Mucosa of rectum (tissue), 2 donors: ENCODE measurements around the gene TTI1.

ENCODE experiments used
- H3K27ac ChIP-seq, 2 donors: one replicate each; pipeline ENCODE4 v1.7.0; 2013; ENCODE audit warnings: inconsistent platforms in 2 of 2, low read depth in 2 of 2, low read length in 2 of 2
- H3K27me3 ChIP-seq, 2 donors: one replicate each; pipeline ENCODE4 v1.7.0; 2013; ENCODE audit warnings: low read length in 2 of 2; ENCODE audit not compliant: control insufficient read depth in 2 of 2, insufficient read depth in 2 of 2
- H3K36me3 ChIP-seq, 2 donors: one replicate each; pipeline ENCODE4 v1.7.0; 2013; ENCODE audit warnings: low read length in 2 of 2; ENCODE audit not compliant: control insufficient read depth in 2 of 2, insufficient read depth in 2 of 2
- H3K4me1 ChIP-seq, 2 donors: one replicate each; pipeline ENCODE4 v1.7.0; 2013; ENCODE audit warnings: low read length in 2 of 2, mild to moderate bottlenecking in 1 of 2; ENCODE audit not compliant: control insufficient read depth in 2 of 2, insufficient read depth in 2 of 2
- H3K4me3 ChIP-seq, 2 donors: one replicate each; pipeline ENCODE4 v1.7.0; 2013; ENCODE audit warnings: low read length in 2 of 2
- H3K9ac ChIP-seq, 2 donors: one replicate each; pipeline ENCODE4 v1.7.0; 2013; ENCODE audit warnings: low read length in 2 of 2, low read depth in 1 of 2, mild to moderate bottlenecking in 1 of 2
- H3K9me3 ChIP-seq, 2 donors: one replicate each; pipeline ENCODE4 v1.7.0; 2013; ENCODE audit warnings: low read length in 2 of 2; ENCODE audit not compliant: control insufficient read depth in 2 of 2
- donor health status: healthy.
- donor health status: Normal muscosa, but diverticular disease.

Gene TTI1

DNA sequence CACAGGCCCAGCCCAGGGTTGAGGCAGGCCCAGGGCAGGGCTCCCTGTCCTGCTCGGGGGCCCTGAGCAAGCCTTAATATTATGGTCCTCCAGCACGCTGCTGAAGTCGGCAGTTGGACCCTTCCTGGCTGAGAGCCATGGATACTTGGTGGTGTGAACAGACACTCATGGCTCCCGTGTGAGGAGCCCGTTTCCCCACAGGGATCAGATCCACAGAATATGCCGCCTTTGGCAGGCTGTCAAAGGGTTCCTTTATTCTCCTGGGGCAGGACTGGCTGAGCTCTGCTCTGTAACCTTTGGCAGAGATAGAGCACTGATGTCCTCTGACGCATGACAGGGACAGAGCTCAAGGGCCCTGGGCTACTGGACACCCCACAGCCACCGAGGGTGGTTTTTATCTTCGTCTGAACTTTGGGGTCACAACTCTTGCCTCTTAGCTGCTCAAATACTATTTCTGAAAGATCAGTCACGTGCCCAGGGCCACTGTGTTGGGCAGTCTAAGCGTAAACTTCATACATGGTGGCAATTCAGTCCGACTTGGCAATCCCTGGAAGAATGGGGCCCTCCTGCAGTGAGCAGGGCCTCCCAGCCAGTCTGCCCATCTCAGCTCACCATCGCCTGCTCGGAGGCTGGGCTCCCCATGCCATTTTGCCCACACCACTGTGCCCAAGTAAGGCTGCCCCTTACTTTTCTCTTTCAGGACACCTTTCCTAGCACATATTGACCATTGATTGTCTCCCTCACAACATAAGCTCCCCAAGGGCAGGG lies 49.1 kb downstream of the TTI1 start:
- Histone ChIP-seq H3K9ac (no peak overlapping the region), H3K27ac (no peak overlapping the region)

DNA sequence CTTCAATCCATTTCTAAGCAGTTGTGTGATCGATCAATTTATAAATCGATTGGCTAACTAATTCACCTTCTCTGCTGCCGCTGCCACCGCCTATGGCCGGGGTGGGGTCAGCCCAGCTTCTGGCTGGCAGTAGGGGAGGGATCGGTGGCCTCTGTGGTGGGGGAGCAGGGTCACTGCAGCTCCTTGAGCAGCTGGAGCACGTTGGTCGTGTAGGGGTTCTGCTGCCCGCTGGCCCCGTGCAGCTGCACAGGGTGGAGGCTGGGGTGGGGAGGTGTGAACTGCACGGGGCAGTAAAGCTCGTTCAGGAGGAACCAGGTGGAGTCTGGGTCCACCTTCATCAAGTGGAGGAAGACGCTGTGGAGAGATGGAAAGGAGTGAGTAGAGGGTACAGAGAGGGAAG lies 50.0 kb downstream of the TTI1 start:
- Histone ChIP-seq H3K27me3 (no peaks in the 10 kb centered on the region), H3K4me3 (no peak overlapping the region), H3K9me3 (no peaks in the 10 kb centered on the region), H3K4me1 (peaks cover 5 to 12% of the 10 kb centered on the region in 2 donors), H3K9ac (no peak overlapping the region), H3K36me3 (peaks cover 3 to 10% of the 10 kb centered on the region in 2 donors), H3K27ac (no peak overlapping the region)

More for the DNA sequence above, 49.1 kb downstream of the TTI1 start:
- peaks cover 5 to 15% of the 10 kb centered on the region in 2 donors for H3K36me3 ChIP-seq
- no peaks in the 10 kb centered on the region for H3K9me3 ChIP-seq
- no peaks in the 10 kb centered on the region for H3K27me3 ChIP-seq
- no peak overlapping the region for H3K4me3 ChIP-seq
- H3K4me1 ChIP-seq: peaks cover 6 to 12% of the 10 kb centered on the region in 2 donors

DNA sequence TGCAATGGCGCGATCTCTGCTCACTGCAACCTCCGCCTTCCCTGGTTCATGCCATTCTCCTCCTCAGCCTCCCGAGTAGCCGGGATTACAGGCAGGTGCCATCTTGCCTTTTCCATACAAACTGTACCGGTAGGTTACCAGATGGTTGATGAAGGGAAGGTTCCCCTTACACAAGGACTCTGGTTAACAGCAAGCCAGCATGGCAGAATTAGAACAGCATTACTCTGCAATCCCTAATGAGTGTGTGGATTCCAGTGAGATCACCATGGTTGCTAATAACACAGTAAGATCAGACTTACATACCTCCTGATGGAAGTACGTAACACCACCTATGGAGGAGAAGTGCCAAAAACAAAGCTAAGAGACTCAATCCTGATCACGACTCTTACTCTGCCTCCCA lies 51.7 kb downstream of the TTI1 start:
- Histone ChIP-seq H3K4me1 (peaks cover 0 to 4% of the 10 kb centered on the region in 2 donors), H3K9ac (no peak overlapping the region), H3K36me3 (peaks cover 3 to 9% of the 10 kb centered on the region in 2 donors), H3K27ac (no peak overlapping the region), H3K4me3 (no peak overlapping the region), H3K27me3 (no peaks in the 10 kb centered on the region), H3K9me3 (no peaks in the 10 kb centered on the region)

DNA sequence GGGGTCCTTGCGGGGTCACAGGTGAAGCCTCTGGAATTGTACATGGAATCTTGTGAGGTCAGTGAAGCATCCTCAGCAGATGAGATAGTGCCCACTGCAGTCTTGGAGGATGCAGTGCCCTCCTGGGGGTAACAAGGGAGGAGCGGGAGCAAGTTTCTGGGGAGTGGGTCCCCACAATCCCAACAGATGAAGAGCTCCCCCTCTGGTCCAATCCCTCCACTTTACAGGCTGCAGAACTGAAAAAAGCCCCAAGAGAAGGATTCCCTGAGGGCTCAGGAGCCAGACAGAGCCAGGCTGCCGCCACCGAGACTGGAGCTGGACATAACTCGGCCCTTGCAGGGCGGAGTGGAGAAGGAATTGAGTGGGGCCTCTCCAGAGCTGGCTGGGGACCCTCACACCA lies 52.4 kb downstream of the TTI1 start:
- Histone ChIP-seq H3K4me3 (no peak overlapping the region), H3K36me3 (peaks cover 3 to 9% of the 10 kb centered on the region in 2 donors), H3K27ac (no peak overlapping the region), H3K9me3 (no peaks in the 10 kb centered on the region), H3K27me3 (no peaks in the 10 kb centered on the region), H3K9ac (no peak overlapping the region), H3K4me1 (no peaks in the 10 kb centered on the region)

DNA sequence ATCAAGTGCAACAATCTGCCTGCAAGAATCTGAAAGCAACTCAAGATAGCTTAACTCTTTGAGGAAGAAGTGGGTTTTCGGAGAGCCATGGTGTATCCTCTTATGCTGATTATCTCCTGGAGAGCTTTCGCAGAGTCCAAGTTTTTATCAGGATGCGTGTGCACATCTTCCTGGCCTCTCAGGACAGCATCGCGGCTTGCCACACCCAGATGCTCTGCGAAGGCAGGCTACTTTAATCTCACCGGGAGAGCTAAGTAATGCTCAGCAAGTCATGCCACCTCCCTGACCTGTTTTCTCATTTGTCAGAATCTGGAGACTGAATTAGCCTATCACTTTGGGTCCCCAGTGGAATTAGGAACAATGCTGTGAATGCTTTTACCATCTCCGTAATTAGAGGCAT lies 52.9 kb downstream of the TTI1 start:
- H3K4me3 ChIP-seq: no peak overlapping the region
- no peaks in the 10 kb centered on the region for H3K9me3 ChIP-seq
- H3K27me3 ChIP-seq: no peaks in the 10 kb centered on the region
- peaks cover 3 to 9% of the 10 kb centered on the region in 2 donors for H3K36me3 ChIP-seq
- no peaks in the 10 kb centered on the region for H3K4me1 ChIP-seq
- H3K9ac ChIP-seq: no peak overlapping the region
- H3K27ac ChIP-seq: no peak overlapping the region

DNA sequence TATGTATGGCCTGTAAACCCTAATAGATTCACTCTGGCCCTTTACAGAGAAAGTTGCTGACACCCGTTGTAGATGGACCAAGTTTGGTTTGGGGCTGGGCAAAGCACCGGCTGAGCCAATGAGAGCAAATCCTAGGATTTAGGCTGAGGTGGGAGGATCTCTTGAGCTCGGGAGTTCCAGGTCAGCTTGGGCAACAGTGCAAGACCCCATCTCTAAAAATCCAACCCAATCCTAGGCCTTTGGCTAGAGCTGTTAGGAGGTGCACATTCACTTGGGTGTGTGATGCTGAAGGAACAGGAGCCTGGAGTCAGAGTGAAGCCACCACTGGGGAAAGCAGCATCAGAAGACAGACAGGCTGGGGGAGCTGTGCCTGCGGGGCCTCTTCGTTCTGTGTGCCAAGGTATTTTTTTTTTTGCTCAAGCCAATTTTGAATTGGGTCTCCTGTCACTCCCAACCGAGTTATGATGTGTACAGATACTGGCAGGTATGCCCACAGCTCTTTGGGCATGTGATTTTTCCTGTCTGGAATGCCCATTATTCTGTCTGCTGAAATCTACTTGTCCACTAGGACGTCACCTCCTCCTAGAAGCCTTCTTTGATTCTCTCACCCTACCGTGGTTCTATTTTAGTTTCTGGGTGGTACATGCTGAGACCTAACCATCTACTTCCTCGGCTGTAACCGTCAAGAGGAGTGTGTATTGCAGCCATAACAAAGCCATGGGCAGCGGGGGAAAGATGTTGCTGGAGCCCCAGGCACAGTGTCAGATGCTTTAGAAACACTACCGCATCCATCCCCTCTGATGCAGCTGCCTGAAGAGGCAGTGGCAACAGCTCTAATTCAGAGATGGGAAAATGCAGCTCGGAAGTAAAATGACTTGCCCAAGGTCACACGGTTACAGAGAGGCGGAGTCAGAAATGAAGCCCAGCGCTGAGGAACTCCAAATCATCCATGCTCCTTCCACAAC lies 54.0 kb downstream of the TTI1 start:
- peaks cover 3 to 9% of the 10 kb centered on the region in 2 donors for H3K36me3 ChIP-seq

DNA sequence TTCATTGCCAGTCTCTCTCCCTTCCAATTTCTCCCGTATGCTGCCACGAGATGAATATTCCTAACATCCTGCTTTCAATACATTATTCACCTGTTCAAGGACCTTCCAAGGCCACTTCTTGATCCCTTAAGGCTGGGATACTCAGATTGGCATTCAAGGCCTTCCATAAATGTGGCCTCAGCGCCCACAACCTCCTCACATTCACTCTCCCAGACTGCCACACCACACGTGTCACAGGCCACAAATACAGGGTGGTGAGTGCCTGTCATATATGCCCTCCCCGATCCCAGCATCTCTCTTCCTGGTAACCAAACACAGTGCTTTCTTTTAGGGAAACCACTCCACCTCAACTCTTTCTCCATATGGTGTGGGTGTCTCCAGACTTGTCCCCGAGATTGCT lies 55.5 kb downstream of the TTI1 start:
- Histone ChIP-seq H3K27me3 (no peaks in the 10 kb centered on the region), H3K27ac (no peak overlapping the region), H3K9me3 (no peaks in the 10 kb centered on the region), H3K4me3 (no peak overlapping the region), H3K36me3 (peaks cover 3 to 9% of the 10 kb centered on the region in 2 donors), H3K4me1 (no peaks in the 10 kb centered on the region), H3K9ac (no peak overlapping the region)

More for the DNA sequence above, 54.0 kb downstream of the TTI1 start:
- no peaks in the 10 kb centered on the region for H3K27me3 ChIP-seq
- no peak overlapping the region for H3K9ac ChIP-seq
- no peak overlapping the region for H3K4me3 ChIP-seq
- H3K27ac ChIP-seq: no peak overlapping the region
- no peaks in the 10 kb centered on the region for H3K4me1 ChIP-seq
- H3K9me3 ChIP-seq: no peaks in the 10 kb centered on the region

DNA sequence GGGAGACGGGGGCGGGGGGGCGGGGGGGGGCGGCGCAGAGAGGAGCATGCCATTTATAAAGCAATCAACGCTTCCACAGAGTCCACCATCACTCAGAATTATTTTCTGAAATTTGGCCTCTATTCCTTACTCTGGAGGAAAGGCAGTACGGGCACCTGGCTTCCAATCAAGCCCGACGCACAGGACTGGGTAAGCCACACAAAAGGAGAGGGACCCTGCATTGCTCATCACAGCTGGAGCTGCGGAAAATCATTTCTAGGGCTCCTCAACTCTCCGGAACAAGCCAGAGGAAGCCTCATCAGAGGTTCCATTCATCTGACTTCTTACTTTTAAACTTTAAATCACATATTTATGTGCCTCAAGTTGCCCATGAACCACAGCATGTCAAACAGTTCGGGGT lies 55.9 kb downstream of the TTI1 start:
- no peak overlapping the region for H3K4me3 ChIP-seq
- H3K36me3 ChIP-seq: peaks cover 3 to 4% of the 10 kb centered on the region in 2 donors
- H3K9me3 ChIP-seq: no peaks in the 10 kb centered on the region
- H3K9ac ChIP-seq: no peak overlapping the region
- no peaks in the 10 kb centered on the region for H3K4me1 ChIP-seq
- no peak overlapping the region for H3K27ac ChIP-seq
- no peaks in the 10 kb centered on the region for H3K27me3 ChIP-seq

DNA sequence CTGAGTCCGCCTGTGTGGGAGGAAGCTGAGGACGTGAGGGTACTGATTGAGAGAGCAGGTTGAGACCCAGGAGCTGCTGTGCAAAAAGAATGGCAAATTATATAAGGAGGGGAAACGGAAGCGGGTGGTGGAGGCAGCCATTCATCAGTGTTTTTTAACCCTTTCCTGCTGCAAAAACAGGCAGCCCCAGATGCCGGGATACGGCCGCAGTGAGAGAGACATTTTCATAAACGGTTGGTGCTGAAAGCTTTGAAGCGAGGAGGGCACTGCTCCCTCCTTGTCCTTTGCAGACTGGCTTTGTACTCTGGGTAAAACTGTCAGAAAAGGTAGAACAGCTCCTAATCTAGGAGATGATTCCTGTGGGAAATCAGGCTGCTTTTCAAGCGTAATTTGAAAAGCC lies 56.4 kb downstream of the TTI1 start:
- H3K27ac ChIP-seq: no peak overlapping the region
- no peak overlapping the region for H3K4me3 ChIP-seq
- no peaks in the 10 kb centered on the region for H3K4me1 ChIP-seq
- no peaks in the 10 kb centered on the region for H3K9me3 ChIP-seq
- no peaks in the 10 kb centered on the region for H3K27me3 ChIP-seq
- no peak overlapping the region for H3K9ac ChIP-seq
- peaks cover 3% of the 10 kb centered on the region in 2 donors for H3K36me3 ChIP-seq
